ENCODE data around the gene PRC1. TPM values are rescaled to one million over a fixed set of nuclear protein-coding genes. Genes with fewer than 3 reads are reported as not detected.

Gene PRC1
- total and polyA plus RNA-seq, 2 of the 13 experiments (the other 11 are each of a cell fraction or from before 2014, with no cell fraction given), result 137 to 162 TPM

GRCh38 chr15:90954712-90955623 is 39.4 kb downstream of the PRC1 start, which contains the start of gene RCCD1 (continued):
- TF ChIP-seq ZNF777 (CRISPR knock-in tag; IDR thresholded peaks at IDR 0.05) (peak; percentile 26; the same call in 1 of the 2 replicates), ZNF33A (CRISPR knock-in tag; IDR thresholded peaks at IDR 0.05; ENCODE audit: borderline replicate concordance) (no peak), ZNF503 (CRISPR knock-in tag; IDR thresholded peaks at IDR 0.05) (peak; percentile 61), ELF1 (CRISPR knock-in tag; IDR thresholded peaks at IDR 0.05) (peak; percentile 86), U2AF2 (IDR thresholded peaks at IDR 0.05; ENCODE audit: low read depth, low read length) (no peak), EEA1 (CRISPR knock-in tag; IDR thresholded peaks at IDR 0.05; ENCODE audit: borderline replicate concordance) (no peak), PBX2 (CRISPR knock-in tag; IDR thresholded peaks at IDR 0.05) (no peak), IRX3 (CRISPR knock-in tag; IDR thresholded peaks at IDR 0.05; ENCODE audit: borderline replicate concordance, low read depth) (no peak; the same call in 1 of the 2 replicates), CREM (IDR thresholded peaks at IDR 0.05) (no peak), CREM (CRISPR knock-in tag; IDR thresholded peaks at IDR 0.05) (no peak), MXD4 (CRISPR knock-in tag; IDR thresholded peaks at IDR 0.05) (peak; percentile 93), ZNF563 (CRISPR knock-in tag; IDR thresholded peaks at IDR 0.05) (peak; percentile 87; the same call in 1 of the 2 replicates), ZMAT3 (CRISPR knock-in tag; conservative IDR thresholded peaks at IDR 0.05) (peak; percentile 81; the same call in 1 of the 2 replicates), ARNT (IDR thresholded peaks at IDR 0.05) (no peak), ZNF580 (CRISPR knock-in tag; IDR thresholded peaks at IDR 0.05; ENCODE audit: borderline replicate concordance, low read depth) (peak; percentile 57; the same call in 1 of the 2 replicates), ZBTB25 (CRISPR knock-in tag; IDR thresholded peaks at IDR 0.05) (peak; percentile 54), HOXA7 (CRISPR knock-in tag; IDR thresholded peaks at IDR 0.05) (no peak), ATF7-NPFF (CRISPR knock-in tag; IDR thresholded peaks at IDR 0.05; ENCODE audit: low read depth) (peak; percentile 90; the same call in 1 of the 2 replicates), ZNF451 (CRISPR knock-in tag; IDR thresholded peaks at IDR 0.05) (no peak), ZNF737 (CRISPR knock-in tag; IDR thresholded peaks at IDR 0.05; ENCODE audit: borderline replicate concordance) (no peak), ZBTB2 (CRISPR knock-in tag; IDR thresholded peaks at IDR 0.05; ENCODE audit: low read depth) (no peak), CCDC6 (CRISPR knock-in tag; IDR thresholded peaks at IDR 0.05) (peak; percentile 79; the same call in 1 of the 2 replicates), ZNF713 (CRISPR knock-in tag; IDR thresholded peaks at IDR 0.05) (0 out of 2 replicates have a peak, but pooled peaks have one; percentile 39), FOXK1 (CRISPR knock-in tag; IDR thresholded peaks at IDR 0.05; ENCODE audit: borderline replicate concordance, low read depth) (no peak; the same call in 1 of the 2 replicates), NFYB (CRISPR knock-in tag; IDR thresholded peaks at IDR 0.05) (peak; percentile 89)

Data from HepG2 (cell line).